K562 (cell line): ENCODE data around the gene SUCLG1.
A peak's percentile ranks its signal among the peaks of the same experiment; 100 is the strongest.

Experiments
- CBX3 ChIP-seq, 2 experiments: IDR thresholded peaks; 1 replicate in 1 of 2; 2 replicates in 1 of 2; pipeline ENCODE4 v1.6.1; 2012; ENCODE audit warnings: inconsistent platforms in 2 of 2, low read length in 2 of 2, borderline replicate concordance in 1 of 2, control low read depth in 1 of 2
- FOSL1 ChIP-seq: fragments of 200-800 bp; sonication (Bioruptor generic); conservative IDR thresholded peaks from 2 replicates; pipeline ENCODE4 v1.6.1; 2016; ENCODE audit warnings: missing genetic modification characterization, missing compliant biosample characterization
- POLR2A ChIP-seq: fragments of 450-650 bp; conservative IDR thresholded peaks from 2 replicates; pipeline ENCODE4 v1.6.1; 2016
- ZNF121 ChIP-seq: sonication (generic); formaldehyde crosslinking; conservative IDR thresholded peaks from 2 replicates; pipeline ENCODE4 v1.8.0; 2022; ENCODE audit warnings: missing genetic modification reagents
- TF ChIP-seq, protein P1 (sequence below): conservative IDR thresholded peaks from 2 replicates; pipeline ENCODE4 v1.6.1; 2011; ENCODE audit warnings: low read depth, mild to moderate bottlenecking, low read length; ENCODE audit not compliant: control insufficient read depth
- TF ChIP-seq, protein P2 (sequence below), 3 experiments: IDR thresholded peaks in 2 of 3; conservative IDR thresholded peaks in 1 of 3; 2 replicates each; pipeline ENCODE4 v1.5.1; 2011 to 2012; ENCODE audit warnings: low read length in 3 of 3, mild to moderate bottlenecking in 3 of 3, control low read depth in 2 of 3, improper control_type of control experiment in 1 of 3, inconsistent platforms in 1 of 3, low read depth in 1 of 3, mixed read lengths in 1 of 3, moderate library complexity in 1 of 3; ENCODE audit not compliant: insufficient read depth in 2 of 3

DNA sequence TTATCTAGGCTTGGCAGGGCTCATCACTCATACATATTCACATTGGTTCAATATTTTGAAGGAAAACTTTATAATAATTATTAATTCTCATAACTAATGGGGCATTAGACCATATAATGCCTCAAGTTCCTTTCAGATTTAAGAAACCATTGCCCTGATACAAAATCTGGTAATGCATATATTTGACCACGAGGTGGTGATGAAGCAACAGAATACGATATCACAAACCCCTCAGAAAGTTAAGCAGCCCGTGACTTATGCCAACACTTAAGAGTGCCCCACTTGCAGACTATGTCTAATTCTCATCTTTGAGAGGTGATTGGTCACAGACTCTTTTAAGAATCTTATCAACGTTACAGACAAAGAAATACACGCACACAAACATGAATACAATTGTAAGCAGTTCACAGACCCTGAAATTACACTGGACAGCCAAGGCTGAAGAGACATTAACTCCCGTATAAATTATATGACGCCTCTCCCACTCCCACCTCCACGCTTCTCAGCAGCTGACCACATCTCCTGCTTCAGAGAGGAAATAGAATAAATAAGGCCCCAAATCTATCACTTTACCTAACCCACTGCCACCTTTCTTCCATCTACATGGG lies 36.6 kb upstream of the SUCLG1 start:
- TF ChIP-seq FOSL1 (tag) (no peak), CBX3 (IDR thresholded peaks at IDR 0.05; ENCODE audit: borderline replicate concordance in 1 of 2, low read length in 2 of 2) (no peak), POLR2A (no peak), ZNF121 (CRISPR knock-in tag) (no peak)
- TF ChIP-seq, protein P1, sequence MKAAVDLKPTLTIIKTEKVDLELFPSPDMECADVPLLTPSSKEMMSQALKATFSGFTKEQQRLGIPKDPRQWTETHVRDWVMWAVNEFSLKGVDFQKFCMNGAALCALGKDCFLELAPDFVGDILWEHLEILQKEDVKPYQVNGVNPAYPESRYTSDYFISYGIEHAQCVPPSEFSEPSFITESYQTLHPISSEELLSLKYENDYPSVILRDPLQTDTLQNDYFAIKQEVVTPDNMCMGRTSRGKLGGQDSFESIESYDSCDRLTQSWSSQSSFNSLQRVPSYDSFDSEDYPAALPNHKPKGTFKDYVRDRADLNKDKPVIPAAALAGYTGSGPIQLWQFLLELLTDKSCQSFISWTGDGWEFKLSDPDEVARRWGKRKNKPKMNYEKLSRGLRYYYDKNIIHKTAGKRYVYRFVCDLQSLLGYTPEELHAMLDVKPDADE = no peak
- TF ChIP-seq, protein P2, sequence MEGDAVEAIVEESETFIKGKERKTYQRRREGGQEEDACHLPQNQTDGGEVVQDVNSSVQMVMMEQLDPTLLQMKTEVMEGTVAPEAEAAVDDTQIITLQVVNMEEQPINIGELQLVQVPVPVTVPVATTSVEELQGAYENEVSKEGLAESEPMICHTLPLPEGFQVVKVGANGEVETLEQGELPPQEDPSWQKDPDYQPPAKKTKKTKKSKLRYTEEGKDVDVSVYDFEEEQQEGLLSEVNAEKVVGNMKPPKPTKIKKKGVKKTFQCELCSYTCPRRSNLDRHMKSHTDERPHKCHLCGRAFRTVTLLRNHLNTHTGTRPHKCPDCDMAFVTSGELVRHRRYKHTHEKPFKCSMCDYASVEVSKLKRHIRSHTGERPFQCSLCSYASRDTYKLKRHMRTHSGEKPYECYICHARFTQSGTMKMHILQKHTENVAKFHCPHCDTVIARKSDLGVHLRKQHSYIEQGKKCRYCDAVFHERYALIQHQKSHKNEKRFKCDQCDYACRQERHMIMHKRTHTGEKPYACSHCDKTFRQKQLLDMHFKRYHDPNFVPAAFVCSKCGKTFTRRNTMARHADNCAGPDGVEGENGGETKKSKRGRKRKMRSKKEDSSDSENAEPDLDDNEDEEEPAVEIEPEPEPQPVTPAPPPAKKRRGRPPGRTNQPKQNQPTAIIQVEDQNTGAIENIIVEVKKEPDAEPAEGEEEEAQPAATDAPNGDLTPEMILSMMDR (IDR thresholded peaks at IDR 0.05 in 2 of 3, conservative IDR thresholded peaks at IDR 0.05 in 1 of 3; ENCODE audit: insufficient read depth in 2 of 3, low read depth in 1 of 3, low read length in 3 of 3) = peak; percentile 52 to 70 (median 57)
